T-cell (primary cell): Measurements from ENCODE around the gene DSCAM. TPM values are rescaled to one million over a fixed set of nuclear protein-coding genes. Genes with fewer than 3 reads are reported as not detected.

Experiments
- ATAC-seq, 4 experiments: fragments of 200-7000 bp in 3 of 4; fragments of 150-1000 bp in 1 of 4; cut with Tn5 transposase; replicated peaks in 1 of 4; 1 replicate in 3 of 4; 2 replicates in 1 of 4; pipeline ENCODE4 v1.10.0; 2021; ENCODE audit warnings: moderate library complexity in 3 of 4, mild to moderate bottlenecking in 2 of 4, moderate number of reproducible peaks in 1 of 4
- CTCF ChIA-PET, 2 donors: fragments of 300-600 bp; sonication (Branson Sonifier 250); formaldehyde crosslinking; loops; one replicate each; lab custom pipeline; 2022; ENCODE audit warnings: antibody characterized with exemption in 2 of 2; lab: Charles Lee
- POLR2A ChIA-PET, 2 donors: fragments of 300-600 bp; sonication (Branson Sonifier 250); formaldehyde crosslinking; loops; one replicate each; lab custom pipeline; 2022; ENCODE audit warnings: antibody characterized with exemption in 2 of 2; lab: Charles Lee
- DNase-seq, 35 experiments: peaks; one replicate each; pipeline versions ENCODE4 v3.0.0 to v3.0.0-alpha.2; 2013 to 2023
- H3K27ac ChIP-seq: one replicate; pipeline ENCODE4 v1.5.1; 2013; ENCODE audit warnings: low read length
- H3K27me3 ChIP-seq, 2 experiments: replicated peaks in 1 of 2; 1 replicate in 1 of 2; 2 replicates in 1 of 2; pipeline versions ENCODE4 v1.6.1 to v1.7.0; 2013; ENCODE audit warnings: low read length in 1 of 2, mixed read lengths in 1 of 2; ENCODE audit not compliant: control insufficient read depth in 2 of 2, insufficient read depth in 2 of 2; ENCODE audit errors: extremely low read depth in 1 of 2
- H3K36me3 ChIP-seq, 2 donors: 1 replicate in 1 of 2; 2 replicates in 1 of 2; pipeline versions ENCODE4 v1.6.1 to v1.7.0; 2013; ENCODE audit warnings: low read length in 1 of 2; ENCODE audit not compliant: control insufficient read depth in 2 of 2, insufficient read depth in 1 of 2; ENCODE audit errors: extremely low read depth in 1 of 2
- H3K4me1 ChIP-seq, 2 experiments: 1 replicate in 1 of 2; 2 replicates in 1 of 2; pipeline versions ENCODE4 v1.6.1 to v1.7.0; 2013; ENCODE audit warnings: low read length in 2 of 2, mixed read lengths in 1 of 2; ENCODE audit not compliant: insufficient read depth in 2 of 2, control insufficient read depth in 1 of 2; ENCODE audit errors: extremely low read depth in 1 of 2
- H3K4me3 ChIP-seq, 2 donors: 1 replicate in 1 of 2; 2 replicates in 1 of 2; pipeline versions ENCODE4 v1.5.1 to v1.7.0; 2013; ENCODE audit warnings: mild to moderate bottlenecking in 2 of 2, low read length in 1 of 2, moderate library complexity in 1 of 2; ENCODE audit not compliant: control insufficient read depth in 1 of 2; ENCODE audit errors: extremely low read depth in 1 of 2
- H3K9me3 ChIP-seq: 2 replicates; pipeline ENCODE4 v1.7.0; 2013
- H3K27ac Mint-ChIP-seq, 2 donors: one replicate each; pipeline ENCODE4 v1.8.0; 2020 to 2021; ENCODE audit warnings: mild to moderate bottlenecking in 2 of 2, mixed read lengths in 2 of 2
- H3K27me3 Mint-ChIP-seq, 2 donors: one replicate each; pipeline ENCODE4 v1.8.0; 2021 to 2022; ENCODE audit warnings: mixed read lengths in 2 of 2
- H3K36me3 Mint-ChIP-seq: one replicate; pipeline ENCODE4 v1.8.0; 2021; ENCODE audit warnings: mixed read lengths
- H3K4me1 Mint-ChIP-seq, 3 donors: one replicate each; pipeline ENCODE4 v1.8.0; 2020 to 2022; ENCODE audit warnings: mixed read lengths in 3 of 3, mild to moderate bottlenecking in 1 of 3
- H3K4me3 Mint-ChIP-seq, 3 donors: one replicate each; pipeline ENCODE4 v1.8.0; 2020 to 2022; ENCODE audit warnings: mild to moderate bottlenecking in 3 of 3, mixed read lengths in 3 of 3, moderate library complexity in 3 of 3
- H3K9me3 Mint-ChIP-seq, 3 donors: one replicate each; pipeline ENCODE4 v1.8.0; 2020 to 2022; ENCODE audit warnings: mixed read lengths in 3 of 3
- WGBS: methylation state at CpG from one replicate; pipeline ENCODE4 v1.1.5; 2013; ENCODE audit warnings: missing lambda C conversion rate; ENCODE audit not compliant: insufficient coverage; 5-methylcytosine and 5-hydroxymethylcytosine counted together
- total RNA-seq, 35 experiments: library from RNA in 6 of 35; stranded (reverse) in 6 of 35; fragments of 120-200 nt in 1 of 35; gene quantifications; one replicate each; pipeline versions ENCODE4 v1.2.1 to v1.2.4 and lab custom pipeline; 2013 to 2026

Gene DSCAM
- total RNA-seq, 5 donors from 2014 or later (not counting 1 experiment from before 2014, with no cell fraction given), result not detected

- Histone ChIP-seq H3K36me3 (no peaks in the 10 kb centered on the region), H3K9me3 (no peaks in the 10 kb centered on the region), H3K4me1 (no peaks in the 10 kb centered on the region), H3K27ac (no peak overlapping the region), H3K27me3 (no peaks in the 10 kb centered on the region), H3K4me3 (no peak overlapping the region)
- Mint-ChIP-seq H3K4me3 (no peak overlapping the region), H3K4me1 (no peaks in the 10 kb centered on the region), H3K36me3 (no peaks in the 10 kb centered on the region), H3K27ac (no peak overlapping the region), H3K9me3 (peaks cover 17 to 29% (median 17%) of the 10 kb centered on the region in 3 donors), H3K27me3 (no peaks in the 10 kb centered on the region)
- CTCF ChIA-PET, result no interaction called here
- no CpG with 5 or more reads among the region's 1 CpG for WGBS
- POLR2A ChIA-PET, result no interaction called here
- DNase-seq (no peak), ATAC-seq (no peak)
Observed at GRCh38 chr21:40871099-40871498, 24.1 kb upstream of the DSCAM start.

- Mint-ChIP-seq H3K4me1 (no peaks in the 10 kb centered on the region), H3K27ac (no peak overlapping the region), H3K36me3 (no peaks in the 10 kb centered on the region), H3K4me3 (no peak overlapping the region), H3K9me3 (peaks cover 2 to 8% (median 6%) of the 10 kb centered on the region in 3 donors), H3K27me3 (peaks cover 3 to 8% of the 10 kb centered on the region in 2 donors)
- Histone ChIP-seq H3K4me1 (no peaks in the 10 kb centered on the region), H3K4me3 (no peak overlapping the region), H3K27me3 (no peaks in the 10 kb centered on the region), H3K27ac (no peak overlapping the region), H3K36me3 (no peaks in the 10 kb centered on the region), H3K9me3 (no peaks in the 10 kb centered on the region)
- ATAC-seq, result no peak
- WGBS, result 100% methylated on average over 1 of the region's 4 CpGs
- DNase-seq, result no peak
- ChIA-PET CTCF (no interaction called here), POLR2A (no interaction called here)
Observed at GRCh38 chr21:40863839-40864238, 16.9 kb upstream of the DSCAM start.

GRCh38 chr21:40858517-40858916 lies 11.6 kb upstream of the DSCAM start:
- Histone ChIP-seq H3K4me1 (no peaks in the 10 kb centered on the region), H3K27ac (no peak overlapping the region), H3K9me3 (no peaks in the 10 kb centered on the region), H3K36me3 (no peaks in the 10 kb centered on the region), H3K27me3 (no peaks in the 10 kb centered on the region), H3K4me3 (no peak overlapping the region)
- no peaks in the 10 kb centered on the region for H3K4me1 Mint-ChIP-seq
- H3K27ac Mint-ChIP-seq, result no peak overlapping the region
- ATAC-seq, result no peak
- ChIA-PET CTCF (no interaction called here), POLR2A (no interaction called here)
- H3K9me3 Mint-ChIP-seq, result peaks cover 0 to 9% (median 9%) of the 10 kb centered on the region in 3 donors
- H3K36me3 Mint-ChIP-seq, result no peaks in the 10 kb centered on the region
- no peak overlapping the region for H3K4me3 Mint-ChIP-seq
- no peak for DNase-seq
- H3K27me3 Mint-ChIP-seq, result peaks cover 0 to 8% of the 10 kb centered on the region in 2 donors

- Histone ChIP-seq H3K27ac (no peak overlapping the region), H3K9me3 (no peaks in the 10 kb centered on the region), H3K36me3 (no peaks in the 10 kb centered on the region), H3K4me1 (no peaks in the 10 kb centered on the region), H3K27me3 (peaks cover 0 to 2% of the 10 kb centered on the region in 2 experiments), H3K4me3 (no peak overlapping the region)
- H3K36me3 Mint-ChIP-seq, result no peaks in the 10 kb centered on the region
- peaks cover 0 to 9% of the 10 kb centered on the region in 2 donors for H3K27me3 Mint-ChIP-seq
- WGBS, result 56% methylated on average over 17 of the region's 24 CpGs
- ATAC-seq (no peak), DNase-seq (no peak)
- H3K27ac Mint-ChIP-seq, result no peak overlapping the region
- ChIA-PET POLR2A (no interaction called here), CTCF (no interaction called here)
- H3K9me3 Mint-ChIP-seq, result peaks cover 0 to 4% (median 3%) of the 10 kb centered on the region in 3 donors
- H3K4me1 Mint-ChIP-seq, result no peaks in the 10 kb centered on the region
- H3K4me3 Mint-ChIP-seq, result no peak overlapping the region
Observed at GRCh38 chr21:40853956-40854688, 7.2 kb upstream of the DSCAM start.

GRCh38 chr21:40852563-40852962 lies 5.6 kb upstream of the DSCAM start:
- POLR2A ChIA-PET, result no interaction called here
- Histone ChIP-seq H3K4me3 (no peak overlapping the region), H3K36me3 (no peaks in the 10 kb centered on the region), H3K9me3 (no peaks in the 10 kb centered on the region), H3K27me3 (peaks cover 2 to 13% of the 10 kb centered on the region in 2 experiments), H3K27ac (no peak overlapping the region), H3K4me1 (no peaks in the 10 kb centered on the region)
- CTCF ChIA-PET, result no interaction called here
- no peak for ATAC-seq
- peaks cover 12 to 18% of the 10 kb centered on the region in 2 donors for H3K27me3 Mint-ChIP-seq
- no peak overlapping the region for H3K4me3 Mint-ChIP-seq
- no peaks in the 10 kb centered on the region for H3K36me3 Mint-ChIP-seq
- peaks cover 0 to 4% (median 3%) of the 10 kb centered on the region in 3 donors for H3K9me3 Mint-ChIP-seq
- WGBS, result no CpG with 5 or more reads among the region's 5 CpGs
- no peak overlapping the region for H3K27ac Mint-ChIP-seq
- no peaks in the 10 kb centered on the region for H3K4me1 Mint-ChIP-seq
- no peak for DNase-seq

- H3K27ac ChIP-seq, result no peak overlapping the region
- no peaks in the 10 kb centered on the region for H3K36me3 Mint-ChIP-seq
- no peak overlapping the region for H3K4me3 ChIP-seq
- peaks cover 2 to 19% of the 10 kb centered on the region in 2 experiments for H3K27me3 ChIP-seq
- ATAC-seq (no peak), DNase-seq (no peak)
- peaks cover 18 to 25% of the 10 kb centered on the region in 2 donors for H3K27me3 Mint-ChIP-seq
- H3K36me3 ChIP-seq, result no peaks in the 10 kb centered on the region
- ChIA-PET POLR2A (no interaction called here), CTCF (no interaction called here)
- H3K4me1 Mint-ChIP-seq, result peaks cover 0 to 1% (median 0%) of the 10 kb centered on the region in 3 donors
- H3K4me1 ChIP-seq, result no peaks in the 10 kb centered on the region
- 83% methylated on average over 2 of the region's 2 CpGs for WGBS
- H3K9me3 Mint-ChIP-seq, result peaks cover 0 to 4% (median 0%) of the 10 kb centered on the region in 3 donors
- H3K9me3 ChIP-seq, result no peaks in the 10 kb centered on the region
- no peak overlapping the region for H3K27ac Mint-ChIP-seq
- no peak overlapping the region for H3K4me3 Mint-ChIP-seq
Observed at GRCh38 chr21:40851749-40852148, 4.8 kb upstream of the DSCAM start.
